Measurements from ENCODE around the gene LOC101059915.
A peak's percentile ranks its signal among the peaks of the same experiment; 100 is the strongest.

LOC101059915 gene

GRCh38 chrX:71622576-71623450, 44.5 kb upstream of the LOC101059915 start:
- H3K4me1 ChIP-seq (ENCODE audit: insufficient read depth, low read length, poor library complexity, severe bottlenecking), result peaks cover 71% of the 10 kb centered on the region
- H3K9me2 ChIP-seq (ENCODE audit: insufficient read depth, low read length), result no peaks in the 10 kb centered on the region
- peak overlapping the region; percentile 25 for H3K4me3 ChIP-seq (ENCODE audit: low read depth, low read length, poor library complexity, severe bottlenecking)
- no peaks in the 10 kb centered on the region for H3K79me2 ChIP-seq (ENCODE audit: insufficient read depth, low read depth, low read length)
- peak overlapping the region; percentile 70 for H3K4me2 ChIP-seq (ENCODE audit: low read length)
- no peaks in the 10 kb centered on the region; the same call in 1 of the 2 replicates for H3K36me3 ChIP-seq (ENCODE audit: insufficient read depth, low read length)
- CTCF ChIA-PET (ENCODE audit: unreplicated experiment), result interaction anchor here (0.5 kb wide), 1 partner anchor 369 kb away, joined by 3 read pairs; the partner anchor contains the start of gene ZMYM3
- intact Hi-C loops (cut with micrococcal nuclease; ENCODE audit: unreplicated experiment), result loop anchor here (2.0 kb wide), 1 partner anchor 28 kb away; no protein-coding TSS in a partner anchor
- TF ChIP-seq EZH2phosphoT487 (IDR thresholded peaks at IDR 0.05; ENCODE audit: borderline replicate concordance, low read depth, low read length), result no peak
- TF ChIP-seq, protein P1, sequence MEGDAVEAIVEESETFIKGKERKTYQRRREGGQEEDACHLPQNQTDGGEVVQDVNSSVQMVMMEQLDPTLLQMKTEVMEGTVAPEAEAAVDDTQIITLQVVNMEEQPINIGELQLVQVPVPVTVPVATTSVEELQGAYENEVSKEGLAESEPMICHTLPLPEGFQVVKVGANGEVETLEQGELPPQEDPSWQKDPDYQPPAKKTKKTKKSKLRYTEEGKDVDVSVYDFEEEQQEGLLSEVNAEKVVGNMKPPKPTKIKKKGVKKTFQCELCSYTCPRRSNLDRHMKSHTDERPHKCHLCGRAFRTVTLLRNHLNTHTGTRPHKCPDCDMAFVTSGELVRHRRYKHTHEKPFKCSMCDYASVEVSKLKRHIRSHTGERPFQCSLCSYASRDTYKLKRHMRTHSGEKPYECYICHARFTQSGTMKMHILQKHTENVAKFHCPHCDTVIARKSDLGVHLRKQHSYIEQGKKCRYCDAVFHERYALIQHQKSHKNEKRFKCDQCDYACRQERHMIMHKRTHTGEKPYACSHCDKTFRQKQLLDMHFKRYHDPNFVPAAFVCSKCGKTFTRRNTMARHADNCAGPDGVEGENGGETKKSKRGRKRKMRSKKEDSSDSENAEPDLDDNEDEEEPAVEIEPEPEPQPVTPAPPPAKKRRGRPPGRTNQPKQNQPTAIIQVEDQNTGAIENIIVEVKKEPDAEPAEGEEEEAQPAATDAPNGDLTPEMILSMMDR (conservative IDR thresholded peaks at IDR 0.05; ENCODE audit: low read length), result no peak
- DNase-seq (ENCODE audit: low spot score), result peak; percentile 76
- H3K27ac ChIP-seq (ENCODE audit: low read depth, low read length, poor library complexity, severe bottlenecking), result peak overlapping the region; percentile 73
- H4K20me1 ChIP-seq (ENCODE audit: insufficient read depth, low read length), result no peaks in the 10 kb centered on the region
- peaks cover 6% of the 10 kb centered on the region; the same call in 1 of the 2 replicates for H3K9me3 ChIP-seq (ENCODE audit: low read length)
- BruUV-seq (replicated peaks), result no TSS peak
- peak overlapping the region; percentile 21; the same call in 1 of the 2 replicates for H2AFZ ChIP-seq (ENCODE audit: low read length)
- POLR2A ChIA-PET, result no interaction called here

- TF ChIP-seq, protein P1 (conservative IDR thresholded peaks at IDR 0.05; ENCODE audit: low read length), result no peak
- TF ChIP-seq EZH2phosphoT487 (IDR thresholded peaks at IDR 0.05; ENCODE audit: borderline replicate concordance, low read depth, low read length), result no peak
- peaks cover 64% of the 10 kb centered on the region for H3K4me1 ChIP-seq (ENCODE audit: insufficient read depth, low read length, poor library complexity, severe bottlenecking)
- H3K4me2 ChIP-seq (ENCODE audit: low read length), result peak overlapping the region; percentile 70
- peaks cover 6% of the 10 kb centered on the region; the same call in 1 of the 2 replicates for H3K9me3 ChIP-seq (ENCODE audit: low read length)
- H2AFZ ChIP-seq (ENCODE audit: low read length), result peak overlapping the region; percentile 21; the same call in 1 of the 2 replicates
- DNase-seq (ENCODE audit: low spot score), result no peak
- intact Hi-C loops (cut with micrococcal nuclease; ENCODE audit: unreplicated experiment), result loop anchor here (2.0 kb wide), 1 partner anchor 27 kb away; no protein-coding TSS in a partner anchor
- H4K20me1 ChIP-seq (ENCODE audit: insufficient read depth, low read length), result no peaks in the 10 kb centered on the region
- H3K4me3 ChIP-seq (ENCODE audit: low read depth, low read length, poor library complexity, severe bottlenecking), result no peak overlapping the region
- POLR2A ChIA-PET, result no interaction called here
- H3K27ac ChIP-seq (ENCODE audit: low read depth, low read length, poor library complexity, severe bottlenecking), result peak overlapping the region; percentile 73
- no peaks in the 10 kb centered on the region for H3K9me2 ChIP-seq (ENCODE audit: insufficient read depth, low read length)
- no peaks in the 10 kb centered on the region; the same call in 1 of the 2 replicates for H3K36me3 ChIP-seq (ENCODE audit: insufficient read depth, low read length)
- CTCF ChIA-PET (ENCODE audit: unreplicated experiment), result no interaction called here
- no TSS peak for BruUV-seq (replicated peaks)
- H3K79me2 ChIP-seq (ENCODE audit: insufficient read depth, low read depth, low read length), result no peaks in the 10 kb centered on the region
These were observed 43.6 kb upstream of the LOC101059915 start for GRCh38 chrX:71623714-71624113.

DNA sequence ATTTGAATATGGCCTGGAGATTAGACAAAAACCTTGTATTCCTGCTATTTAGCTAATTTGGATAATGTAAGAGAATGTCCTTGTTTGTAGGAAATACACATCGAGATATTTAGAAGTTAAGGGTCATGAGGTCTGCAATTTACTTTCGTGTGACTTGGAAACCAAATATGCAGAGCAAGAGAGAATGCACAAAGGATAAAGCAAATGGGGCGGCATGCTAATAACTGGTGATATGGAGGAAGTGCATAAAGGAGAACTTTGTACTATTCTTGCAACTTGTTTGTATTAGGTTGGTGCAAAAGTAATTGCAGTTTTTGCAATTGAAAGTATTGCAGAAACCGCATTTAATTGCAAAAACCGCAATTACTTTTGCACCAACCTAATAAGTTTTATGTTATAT, 41.9 kb upstream of the LOC101059915 start:
- Histone ChIP-seq H3K4me3 (ENCODE audit: low read depth, low read length, poor library complexity, severe bottlenecking) (no peak overlapping the region), H3K4me1 (ENCODE audit: insufficient read depth, low read length, poor library complexity, severe bottlenecking) (peaks cover 60% of the 10 kb centered on the region), H3K79me2 (ENCODE audit: insufficient read depth, low read depth, low read length) (no peaks in the 10 kb centered on the region), H3K9me2 (ENCODE audit: insufficient read depth, low read length) (no peaks in the 10 kb centered on the region), H3K27ac (ENCODE audit: low read depth, low read length, poor library complexity, severe bottlenecking) (no peak overlapping the region), H4K20me1 (ENCODE audit: insufficient read depth, low read length) (no peaks in the 10 kb centered on the region), H3K9me3 (ENCODE audit: low read length) (peaks cover under 1% of the 10 kb centered on the region; the same call in 1 of the 2 replicates), H3K4me2 (ENCODE audit: low read length) (no peak overlapping the region), H3K36me3 (ENCODE audit: insufficient read depth, low read length) (no peaks in the 10 kb centered on the region), H2AFZ (ENCODE audit: low read length) (no peak overlapping the region)
- TF ChIP-seq, protein P1 (conservative IDR thresholded peaks at IDR 0.05; ENCODE audit: low read length), result no peak
- TF ChIP-seq EZH2phosphoT487 (IDR thresholded peaks at IDR 0.05; ENCODE audit: borderline replicate concordance, low read depth, low read length), result no peak
- DNase-seq (ENCODE audit: low spot score), result no peak
- BruUV-seq (replicated peaks), result no TSS peak
- ChIA-PET CTCF (ENCODE audit: unreplicated experiment) (no interaction called here), POLR2A (no interaction called here)
- intact Hi-C loops (cut with micrococcal nuclease; ENCODE audit: unreplicated experiment), result no loop called here

Data from OCI-LY7 (cell line).